Endothelial cell of umbilical vein (primary cell): ENCODE results near the gene IP6K1. TPM values are rescaled to one million over a fixed set of nuclear protein-coding genes. Genes with fewer than 3 reads are reported as not detected.

ENCODE experiments used
- BruUV-seq: library from RNA; stranded (reverse); fragments of 400-500 nt; replicated peaks from 2 replicates; lab custom pipeline; 2021; lab: Mats Ljungman, UMichigan
- CTCF ChIA-PET: fragments of 300-600, 350-600 bp; sonication (Branson Sonifier 250); formaldehyde crosslinking; loops from one replicate; lab custom pipeline; 2021; ENCODE audit warnings: antibody characterized with exemption, inconsistent platforms; lab: Charles Lee
- POLR2A ChIA-PET: fragments of 300-600, 350-600 bp; sonication (Branson Sonifier 250); formaldehyde crosslinking; loops from one replicate; lab custom pipeline; 2021; ENCODE audit warnings: antibody characterized with exemption, inconsistent platforms; lab: Charles Lee
- DNase-seq: peaks from one replicate; pipeline ENCODE4 v3.0.0-alpha.2; 2011; ENCODE audit warnings: low read depth, low spot score
- FAIRE-seq: peaks from 2 replicates; lab custom pipeline; 2011; peaks lifted over from hg19 to GRCh38; lab: Jason Lieb, UNC
- H2AFZ ChIP-seq: 2 replicates; pipeline ENCODE4 v1.6.0; 2012; ENCODE audit warnings: low read depth, low read length, control low read depth, inconsistent platforms
- H3K27ac ChIP-seq: 2 replicates; pipeline ENCODE4 v1.5.1; 2011; ENCODE audit warnings: low read depth, mild to moderate bottlenecking, control low read depth, low read length, moderate library complexity; ENCODE audit not compliant: insufficient read depth
- H3K27me3 ChIP-seq, 2 experiments: 2 replicates each; pipeline versions ENCODE4 v1.6.0 to v1.6.1; 2011; ENCODE audit warnings: low read length in 2 of 2, mixed read lengths in 1 of 2; ENCODE audit not compliant: control insufficient read depth in 2 of 2, insufficient read depth in 2 of 2
- H3K36me3 ChIP-seq, 2 experiments: 2 replicates in 1 of 2; 3 replicates in 1 of 2; pipeline ENCODE4 v1.5.1; 2011; ENCODE audit warnings: low read length in 2 of 2, mild to moderate bottlenecking in 1 of 2, moderate library complexity in 1 of 2; ENCODE audit not compliant: control insufficient read depth in 2 of 2, insufficient read depth in 2 of 2; ENCODE audit errors: extremely low read depth in 1 of 2
- H3K4me1 ChIP-seq: 3 replicates; pipeline ENCODE4 v1.5.1; 2011; ENCODE audit warnings: mild to moderate bottlenecking, low read length; ENCODE audit not compliant: control insufficient read depth, insufficient read depth; ENCODE audit errors: extremely low read depth
- H3K4me2 ChIP-seq: 2 replicates; pipeline ENCODE4 v1.6.1; 2011; ENCODE audit warnings: low read length, control low read depth, mixed read lengths; ENCODE audit not compliant: insufficient read depth
- H3K4me3 ChIP-seq, 3 experiments: fragments of 200-600 bp in 1 of 3; sonication (generic), shearing (Covaris generic) in 1 of 3; replicated peaks in 1 of 3; 2 replicates each; pipeline ENCODE4 v1.5.1; 2011 to 2016; ENCODE audit warnings: control low read depth in 3 of 3, low read length in 3 of 3, mild to moderate bottlenecking in 2 of 3, inconsistent platforms in 1 of 3, low read depth in 1 of 3, moderate library complexity in 1 of 3; ENCODE audit not compliant: insufficient read depth in 1 of 3
- H3K79me2 ChIP-seq: 2 replicates; pipeline ENCODE4 v1.6.0; 2012; ENCODE audit warnings: low read length, inconsistent platforms; ENCODE audit not compliant: control insufficient read depth, insufficient read depth
- H3K9ac ChIP-seq: replicated peaks from 2 replicates; pipeline ENCODE3; 2011; ENCODE audit warnings: low read length, control low read depth; ENCODE audit not compliant: insufficient read depth; ENCODE audit errors: extremely low read depth
- H3K9me1 ChIP-seq: replicated peaks from 3 replicates; pipeline ENCODE4 v1.6.0; 2011; ENCODE audit warnings: mild to moderate bottlenecking, low read length; ENCODE audit not compliant: control insufficient read depth, insufficient read depth; ENCODE audit errors: extremely low read depth
- H3K9me3 ChIP-seq: replicated peaks from 2 replicates; pipeline ENCODE4 v1.5.1; 2012; ENCODE audit warnings: low read length, inconsistent platforms; ENCODE audit not compliant: control insufficient read depth, insufficient read depth
- H4K20me1 ChIP-seq: replicated peaks from 2 replicates; pipeline ENCODE3; 2011; ENCODE audit warnings: mild to moderate bottlenecking, low read length; ENCODE audit not compliant: control insufficient read depth, insufficient read depth; ENCODE audit errors: extremely low read depth
- CTCF ChIP-seq, 2 donors: IDR thresholded peaks; 1 replicate in 1 of 2; 2 replicates in 1 of 2; pipeline ENCODE4 v1.5.1; 2011; ENCODE audit warnings: low read length in 2 of 2, mild to moderate bottlenecking in 2 of 2, moderate library complexity in 2 of 2, control low read depth in 1 of 2, inconsistent platforms in 1 of 2, low read depth in 1 of 2; ENCODE audit not compliant: insufficient read depth in 1 of 2; ENCODE audit errors: extremely low read depth in 1 of 2
- EZH2 ChIP-seq: IDR thresholded peaks from 2 replicates; pipeline ENCODE4 v1.6.1; 2012; ENCODE audit warnings: borderline replicate concordance, low read depth, mild to moderate bottlenecking, moderate library complexity, low read length, inconsistent platforms; ENCODE audit not compliant: severe bottlenecking
- FOS ChIP-seq: IDR thresholded peaks from 2 replicates; pipeline ENCODE4 v1.6.1; 2011; ENCODE audit warnings: mild to moderate bottlenecking, low read length, moderate library complexity, borderline replicate concordance; ENCODE audit not compliant: insufficient read depth
- GATA2 ChIP-seq: IDR thresholded peaks from 2 replicates; pipeline ENCODE4 v1.7.0; 2011; ENCODE audit warnings: low read depth, mild to moderate bottlenecking, moderate library complexity, mixed read lengths, low read length; ENCODE audit not compliant: insufficient read length, insufficient read depth
- JUN ChIP-seq: IDR thresholded peaks from 2 replicates; pipeline ENCODE4 v1.6.1; 2011; ENCODE audit warnings: borderline replicate concordance, low read depth; ENCODE audit not compliant: insufficient read length, insufficient read depth
- MAX ChIP-seq: IDR thresholded peaks from 2 replicates; pipeline ENCODE4 v1.6.1; 2011; ENCODE audit not compliant: insufficient read depth, insufficient read length
- MYC ChIP-seq: IDR thresholded peaks from one replicate; pipeline ENCODE4 v1.6.1; 2011; ENCODE audit warnings: mild to moderate bottlenecking, low read depth, low read length
- POLR2A ChIP-seq: IDR thresholded peaks from 2 replicates; pipeline ENCODE4 v1.6.1; 2012; ENCODE audit warnings: low read depth, mild to moderate bottlenecking, control low read depth, low read length
- POLR2AphosphoS5 ChIP-seq: IDR thresholded peaks from 2 replicates; pipeline ENCODE4 v1.6.1; 2012; ENCODE audit warnings: low read depth, mild to moderate bottlenecking, control low read depth, low read length, moderate library complexity; ENCODE audit not compliant: insufficient read depth
- dilution Hi-C: fragments of 300-500 bp; cut with MboI; formaldehyde crosslinking; loops from one replicate; pipeline ENCODE4 v1.15.0; 2019; ENCODE audit warnings: low sequenced_read_pairs; ENCODE audit not compliant: extremely low pct_ligation_motif_present
- intact Hi-C: fragments of 100-400 bp; cut with micrococcal nuclease; formaldehyde crosslinking; loops from one replicate; pipeline ENCODE4 v1.10.0; 2022
- polyA plus RNA-seq, 4 experiments: library from polyadenylated mRNA; depleted of rRNA in 3 of 4; stranded (reverse) in 3 of 4; unstranded in 1 of 4; fragments of >200 nt; gene quantifications; 2 replicates each; pipeline versions ENCODE4 v1.2.1 to v1.2.3, GENCODE V29; 2011 to 2012; ENCODE audit warnings: missing spikeins in 1 of 4
- total RNA-seq: library from RNA; stranded (reverse); gene quantifications from 2 replicates; pipeline ENCODE4 v1.2.3, GENCODE V29; 2021

IP6K1 gene
- total and polyA plus RNA-seq, 2 donors (not counting 3 experiments of a cell fraction or from before 2014, with no cell fraction given): 42.7 to 60.8 TPM

DNA sequence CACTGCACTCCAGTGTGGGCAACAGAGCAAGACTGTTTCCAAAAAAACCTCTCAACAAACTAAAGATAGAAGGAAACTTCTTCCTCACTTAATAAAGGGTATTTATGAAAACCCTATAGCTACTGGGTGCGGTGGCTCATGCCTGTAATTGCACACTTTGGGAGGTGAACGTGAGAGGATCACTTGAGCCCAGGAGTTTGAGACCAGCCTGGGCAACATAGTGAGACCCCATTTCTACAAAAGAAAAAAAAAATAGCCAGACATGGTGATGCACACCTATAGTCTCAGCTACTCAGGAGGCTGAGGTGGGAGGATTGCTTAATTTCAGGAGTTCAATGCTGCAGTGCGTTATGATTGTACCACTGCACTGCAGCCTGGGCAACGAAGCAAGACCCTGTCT is 22.4 kb downstream of the IP6K1 start:
- Histone ChIP-seq H3K4me3 (no peak overlapping the region), H3K79me2 (peaks cover 61% of the 10 kb centered on the region), H3K4me1 (no peaks in the 10 kb centered on the region), H3K9ac (no peak overlapping the region), H4K20me1 (peaks cover 5% of the 10 kb centered on the region), H3K9me1 (no peaks in the 10 kb centered on the region), H3K27ac (no peak overlapping the region), H3K9me3 (no peaks in the 10 kb centered on the region), H3K27me3 (no peaks in the 10 kb centered on the region), H2AFZ (no peak overlapping the region), H3K36me3 (no peaks in the 10 kb centered on the region), H3K4me2 (no peak overlapping the region)
- ChIA-PET POLR2A (no interaction called here), CTCF (no interaction called here)
- DNase-seq (no peak), FAIRE-seq (no peak)
- intact Hi-C loops: no loop called here
- dilution Hi-C loops: no loop called here
- no peak for TF ChIP-seq CTCF (IDR thresholded peaks at IDR 0.05; ENCODE audit: extremely low read depth in 1 of 2, insufficient read depth in 1 of 2, low read depth in 1 of 2, low read length in 2 of 2)
- no peak for TF ChIP-seq GATA2
- TF ChIP-seq EZH2: no peak
- no peak for TF ChIP-seq MYC
- no peak for TF ChIP-seq POLR2AphosphoS5
- TF ChIP-seq JUN: no peak
- no peak for TF ChIP-seq POLR2A
- no peak for TF ChIP-seq MAX
- TF ChIP-seq FOS: no peak
- BruUV-seq: no TSS peak
